DND-41 (cell line): ENCODE measurements around the gene GPR146.

Experiments
- EZH2 ChIP-seq: IDR thresholded peaks from 3 replicates; pipeline ENCODE4 v1.6.1; 2012; ENCODE audit warnings: borderline replicate concordance, low read depth, mild to moderate bottlenecking, moderate library complexity, low read length, inconsistent platforms; ENCODE audit not compliant: severe bottlenecking
- TF ChIP-seq, protein P1 (sequence below): IDR thresholded peaks from 2 replicates; pipeline ENCODE4 v1.5.1; 2012; ENCODE audit warnings: borderline replicate concordance, low read length, moderate library complexity, mild to moderate bottlenecking; ENCODE audit not compliant: poor library complexity, severe bottlenecking; ENCODE audit errors: extremely low read depth

DNA sequence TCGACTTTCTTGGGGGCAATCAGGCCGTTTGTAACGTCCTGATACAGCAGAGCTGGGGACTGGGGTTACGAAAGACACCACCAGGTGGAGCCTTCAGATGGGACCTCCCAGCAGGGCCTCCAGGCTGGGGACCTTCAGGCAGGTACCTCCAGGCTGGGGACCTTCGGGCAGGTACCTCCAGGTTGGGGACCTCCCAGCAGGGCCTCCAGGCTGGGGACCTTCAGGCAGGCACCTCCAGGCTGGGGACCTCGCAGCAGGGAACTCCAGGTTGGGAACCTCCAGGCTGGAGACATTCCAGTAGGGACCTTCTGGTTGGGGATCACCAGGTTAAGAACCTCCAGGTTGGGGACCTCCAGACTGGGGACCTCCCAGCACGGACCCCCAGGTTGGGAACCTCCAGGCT is 23.5 kb upstream of the GPR146 start:
- TF ChIP-seq, protein P1, sequence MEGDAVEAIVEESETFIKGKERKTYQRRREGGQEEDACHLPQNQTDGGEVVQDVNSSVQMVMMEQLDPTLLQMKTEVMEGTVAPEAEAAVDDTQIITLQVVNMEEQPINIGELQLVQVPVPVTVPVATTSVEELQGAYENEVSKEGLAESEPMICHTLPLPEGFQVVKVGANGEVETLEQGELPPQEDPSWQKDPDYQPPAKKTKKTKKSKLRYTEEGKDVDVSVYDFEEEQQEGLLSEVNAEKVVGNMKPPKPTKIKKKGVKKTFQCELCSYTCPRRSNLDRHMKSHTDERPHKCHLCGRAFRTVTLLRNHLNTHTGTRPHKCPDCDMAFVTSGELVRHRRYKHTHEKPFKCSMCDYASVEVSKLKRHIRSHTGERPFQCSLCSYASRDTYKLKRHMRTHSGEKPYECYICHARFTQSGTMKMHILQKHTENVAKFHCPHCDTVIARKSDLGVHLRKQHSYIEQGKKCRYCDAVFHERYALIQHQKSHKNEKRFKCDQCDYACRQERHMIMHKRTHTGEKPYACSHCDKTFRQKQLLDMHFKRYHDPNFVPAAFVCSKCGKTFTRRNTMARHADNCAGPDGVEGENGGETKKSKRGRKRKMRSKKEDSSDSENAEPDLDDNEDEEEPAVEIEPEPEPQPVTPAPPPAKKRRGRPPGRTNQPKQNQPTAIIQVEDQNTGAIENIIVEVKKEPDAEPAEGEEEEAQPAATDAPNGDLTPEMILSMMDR, result peak; percentile 10
- TF ChIP-seq EZH2, result no peak
